OCI-LY7 (cell line): ENCODE data around the gene ADAMTSL2. TPM values are rescaled to one million over a fixed set of nuclear protein-coding genes. Genes with fewer than 3 reads are reported as not detected.

ENCODE experiments used
- BruUV-seq: library from RNA; stranded (reverse); fragments of 400-500 nt; replicated peaks from 2 replicates; lab custom pipeline; 2021; lab: Mats Ljungman, UMichigan
- CTCF ChIA-PET: fragments of 300-600 bp; sonication (Branson Sonifier 250); formaldehyde crosslinking; loops from one replicate; lab custom pipeline; 2022; ENCODE audit warnings: antibody characterized with exemption; ENCODE audit not compliant: unreplicated experiment; lab: Charles Lee
- POLR2A ChIA-PET: fragments of 300-600 bp; sonication (Branson Sonifier 250); formaldehyde crosslinking; loops from one replicate; lab custom pipeline; 2022; ENCODE audit warnings: antibody characterized with exemption; lab: Charles Lee
- DNase-seq: peaks from one replicate; pipeline ENCODE4 v3.0.0-alpha.2; 2015; ENCODE audit warnings: low spot score
- H2AFZ ChIP-seq: fragments of 200-600 bp; sonication (generic), shearing (Covaris generic); 2 replicates; pipeline ENCODE4 v1.6.1; 2014; ENCODE audit warnings: mild to moderate bottlenecking, antibody characterized with exemption, low read length, moderate library complexity
- H3K27ac ChIP-seq: fragments of 200-600 bp; sonication (generic); 2 replicates; pipeline ENCODE4 v1.5.1; 2014; ENCODE audit warnings: mixed run types, low read depth, mild to moderate bottlenecking, moderate library complexity, low read length, inconsistent platforms; ENCODE audit not compliant: poor library complexity, severe bottlenecking
- H3K36me3 ChIP-seq: fragments of 200-600 bp; sonication (generic); 2 replicates; pipeline ENCODE4 v1.6.1; 2014; ENCODE audit warnings: mild to moderate bottlenecking, antibody characterized with exemption, low read length, moderate library complexity, mixed read lengths; ENCODE audit not compliant: insufficient read depth
- H3K4me1 ChIP-seq: fragments of 200-600 bp; sonication (generic); 2 replicates; pipeline ENCODE4 v1.5.1; 2014; ENCODE audit warnings: mild to moderate bottlenecking, low read length; ENCODE audit not compliant: insufficient read depth, poor library complexity, severe bottlenecking
- H3K4me2 ChIP-seq: fragments of 200-600 bp; sonication (generic); 2 replicates; pipeline ENCODE4 v1.6.1; 2014; ENCODE audit warnings: mild to moderate bottlenecking, low read length
- H3K4me3 ChIP-seq: fragments of 200-600 bp; sonication (generic); 2 replicates; pipeline ENCODE4 v1.5.1; 2014; ENCODE audit warnings: mild to moderate bottlenecking, low read depth, low read length; ENCODE audit not compliant: poor library complexity, severe bottlenecking
- H3K79me2 ChIP-seq: fragments of 200-600 bp; sonication (generic); 2 replicates; pipeline ENCODE4 v1.6.1; 2016; ENCODE audit warnings: low read depth, mild to moderate bottlenecking, low read length, moderate library complexity, mixed read lengths; ENCODE audit not compliant: insufficient read depth
- H3K9me2 ChIP-seq: fragments of 200-600 bp; sonication (generic); 2 replicates; pipeline ENCODE4 v1.6.1; 2016; ENCODE audit warnings: mild to moderate bottlenecking, low read length, mixed read lengths; ENCODE audit not compliant: insufficient read depth
- H3K9me3 ChIP-seq: fragments of 200-600 bp; sonication (generic); 2 replicates; pipeline ENCODE4 v1.6.1; 2014; ENCODE audit warnings: mild to moderate bottlenecking, mixed run types, low read length, mixed read lengths
- H4K20me1 ChIP-seq: fragments of 200-600 bp; sonication (generic); 2 replicates; pipeline ENCODE4 v1.6.1; 2014; ENCODE audit warnings: mild to moderate bottlenecking, antibody characterized with exemption, low read length, moderate library complexity, mixed read lengths; ENCODE audit not compliant: insufficient read depth
- EZH2phosphoT487 ChIP-seq: fragments of 200-600 bp; sonication (generic); IDR thresholded peaks from 2 replicates; pipeline ENCODE4 v1.6.1; 2018; ENCODE audit warnings: low read depth, borderline replicate concordance, mild to moderate bottlenecking, mixed run types, antibody characterized with exemption, low read length, moderate library complexity, mixed read lengths
- intact Hi-C: fragments of 100-400 bp; cut with micrococcal nuclease; formaldehyde crosslinking; loops from one replicate; pipeline ENCODE4 v1.10.0; 2022; ENCODE audit not compliant: unreplicated experiment
- total RNA-seq, 2 experiments: library from RNA; depleted of rRNA in 1 of 2; stranded (reverse); fragments of >200 nt in 1 of 2; shearing (Covaris generic) in 1 of 2; gene quantifications; 2 replicates each; pipeline ENCODE4 v1.2.3, GENCODE V29; 2014 to 2022
- TF ChIP-seq, protein P1 (sequence below): fragments of 200-600 bp; sonication (generic); conservative IDR thresholded peaks from 2 replicates; pipeline ENCODE4 v1.5.1; 2014; ENCODE audit warnings: mild to moderate bottlenecking, antibody characterized with exemption, low read length, moderate library complexity, mixed read lengths

Gene ADAMTSL2
- total RNA-seq, 2 experiments from 2014 or later: 0.88 TPM; not detected in 1

DNA sequence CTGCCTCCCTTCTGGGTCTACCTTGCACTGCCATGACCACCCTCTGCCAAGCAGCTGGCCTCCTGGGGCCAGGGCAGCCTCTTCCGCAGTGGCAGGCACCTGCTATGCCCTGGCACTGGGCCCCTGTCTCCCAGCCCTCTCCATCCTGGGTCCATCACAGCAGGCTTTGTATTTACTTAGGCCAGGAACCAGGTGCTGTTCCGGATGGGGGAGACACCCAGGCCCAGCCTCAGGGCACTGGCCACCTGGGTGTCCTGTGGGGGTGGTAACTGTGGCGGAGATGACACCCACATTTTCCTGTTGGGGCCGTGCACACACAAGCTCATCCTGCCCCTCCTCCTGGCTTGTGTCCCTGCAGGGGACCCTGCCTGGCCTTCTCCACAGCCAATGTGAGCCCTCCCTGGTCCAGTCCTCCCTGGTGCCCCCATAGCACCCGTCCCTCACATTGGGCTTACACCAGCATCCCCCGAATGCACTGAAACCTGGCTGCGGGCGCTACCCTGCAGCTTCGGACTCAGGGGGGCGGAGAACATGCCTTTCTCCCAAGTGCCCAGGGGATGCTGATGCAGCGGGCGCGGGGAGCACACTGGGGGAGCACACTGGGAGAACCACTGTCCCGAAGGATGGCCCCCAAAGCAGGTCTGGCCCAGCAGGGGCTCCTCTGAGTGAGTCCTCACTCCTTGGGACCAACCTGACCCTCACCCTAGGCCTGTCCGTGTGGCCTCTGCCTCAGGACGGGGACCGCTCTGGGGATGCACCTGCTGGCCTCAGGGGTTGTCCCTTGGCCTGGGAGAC is 56.8 kb downstream of the ADAMTSL2 start:
- POLR2A ChIA-PET: no interaction called here
- BruUV-seq: no TSS peak
- Histone ChIP-seq H4K20me1 (no peaks in the 10 kb centered on the region), H3K27ac (no peak overlapping the region), H3K9me3 (peaks cover 5% of the 10 kb centered on the region; the same call in 1 of the 2 replicates), H3K9me2 (no peaks in the 10 kb centered on the region), H3K79me2 (no peaks in the 10 kb centered on the region), H3K4me1 (peaks cover 10% of the 10 kb centered on the region), H3K36me3 (no peaks in the 10 kb centered on the region), H2AFZ (no peak overlapping the region), H3K4me3 (no peak overlapping the region), H3K4me2 (no peak overlapping the region)
- no peak for DNase-seq
- CTCF ChIA-PET: no interaction called here
- no peak for TF ChIP-seq EZH2phosphoT487
- TF ChIP-seq, protein P1, sequence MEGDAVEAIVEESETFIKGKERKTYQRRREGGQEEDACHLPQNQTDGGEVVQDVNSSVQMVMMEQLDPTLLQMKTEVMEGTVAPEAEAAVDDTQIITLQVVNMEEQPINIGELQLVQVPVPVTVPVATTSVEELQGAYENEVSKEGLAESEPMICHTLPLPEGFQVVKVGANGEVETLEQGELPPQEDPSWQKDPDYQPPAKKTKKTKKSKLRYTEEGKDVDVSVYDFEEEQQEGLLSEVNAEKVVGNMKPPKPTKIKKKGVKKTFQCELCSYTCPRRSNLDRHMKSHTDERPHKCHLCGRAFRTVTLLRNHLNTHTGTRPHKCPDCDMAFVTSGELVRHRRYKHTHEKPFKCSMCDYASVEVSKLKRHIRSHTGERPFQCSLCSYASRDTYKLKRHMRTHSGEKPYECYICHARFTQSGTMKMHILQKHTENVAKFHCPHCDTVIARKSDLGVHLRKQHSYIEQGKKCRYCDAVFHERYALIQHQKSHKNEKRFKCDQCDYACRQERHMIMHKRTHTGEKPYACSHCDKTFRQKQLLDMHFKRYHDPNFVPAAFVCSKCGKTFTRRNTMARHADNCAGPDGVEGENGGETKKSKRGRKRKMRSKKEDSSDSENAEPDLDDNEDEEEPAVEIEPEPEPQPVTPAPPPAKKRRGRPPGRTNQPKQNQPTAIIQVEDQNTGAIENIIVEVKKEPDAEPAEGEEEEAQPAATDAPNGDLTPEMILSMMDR: no peak
- intact Hi-C loops: no loop called here

DNA sequence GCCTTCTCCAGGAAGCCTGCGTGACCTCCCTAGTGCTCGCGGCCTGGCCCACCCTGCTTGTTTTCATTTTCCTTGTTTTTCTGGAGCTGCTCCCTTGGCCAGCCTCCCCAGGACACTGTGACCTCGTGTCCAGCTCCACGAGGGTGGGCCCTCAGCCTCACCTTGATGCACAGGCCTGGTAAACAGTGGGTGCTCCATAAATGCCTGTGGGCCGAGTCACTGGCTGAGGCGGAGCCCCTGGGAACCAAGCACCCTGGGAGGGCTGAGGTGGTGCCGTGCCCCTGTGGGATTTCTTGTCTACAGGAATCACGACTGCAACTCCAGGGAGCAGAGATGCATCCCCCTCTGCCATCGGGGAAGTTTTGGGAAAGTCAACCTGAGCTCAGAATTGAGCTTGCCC is 57.5 kb downstream of the ADAMTSL2 start:
- H4K20me1 ChIP-seq: no peaks in the 10 kb centered on the region
- CTCF ChIA-PET: no interaction called here
- peaks cover 3% of the 10 kb centered on the region for H3K4me1 ChIP-seq
- no peak for TF ChIP-seq EZH2phosphoT487
- TF ChIP-seq, protein P1: no peak
- intact Hi-C loops: no loop called here
- POLR2A ChIA-PET: no interaction called here
- no peak for DNase-seq
- H2AFZ ChIP-seq: no peak overlapping the region
- H3K4me2 ChIP-seq: no peak overlapping the region
- no peak overlapping the region for H3K27ac ChIP-seq
- no peaks in the 10 kb centered on the region for H3K36me3 ChIP-seq
- no peaks in the 10 kb centered on the region for H3K9me2 ChIP-seq
- peaks cover 11% of the 10 kb centered on the region for H3K9me3 ChIP-seq
- H3K4me3 ChIP-seq: no peak overlapping the region
- BruUV-seq: no TSS peak
- no peaks in the 10 kb centered on the region for H3K79me2 ChIP-seq

DNA sequence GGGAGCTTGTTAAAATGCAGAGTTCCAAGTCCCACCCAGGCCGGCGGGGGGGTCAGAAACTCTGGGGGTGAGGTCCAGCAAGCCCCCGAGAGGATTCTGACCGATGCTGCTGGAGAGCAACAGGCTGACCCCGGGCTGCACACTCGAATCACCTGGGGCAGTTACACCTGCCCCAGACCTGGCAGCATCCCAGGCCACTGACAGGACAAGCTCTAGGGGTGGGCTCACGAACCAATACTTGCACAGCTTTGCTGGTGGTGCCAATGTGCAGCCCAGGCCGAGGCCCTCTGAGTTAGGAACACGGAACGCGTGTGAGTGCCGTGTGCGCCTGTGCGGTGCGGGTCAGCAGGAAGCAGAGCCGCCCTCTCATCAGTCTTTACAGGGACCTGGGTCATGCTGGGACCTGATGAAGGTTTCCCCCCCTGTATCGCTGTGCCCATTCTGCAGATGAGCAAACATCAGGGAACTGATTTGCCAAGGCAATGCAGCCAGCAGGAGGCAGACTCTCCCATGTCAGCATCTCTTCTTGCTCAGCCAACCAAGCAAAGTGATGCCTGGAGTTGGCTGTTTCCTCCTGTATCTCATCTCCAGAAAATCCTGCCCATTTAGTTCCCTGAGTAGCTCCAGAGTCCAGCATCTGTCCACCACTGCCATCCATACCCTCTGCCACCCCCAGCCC is 58.4 kb downstream of the ADAMTSL2 start:
- intact Hi-C loops: no loop called here
- no peak overlapping the region for H3K4me3 ChIP-seq
- no peak overlapping the region for H3K27ac ChIP-seq
- H3K9me2 ChIP-seq: no peaks in the 10 kb centered on the region
- no peak overlapping the region for H3K4me2 ChIP-seq
- H3K9me3 ChIP-seq: peaks cover 19% of the 10 kb centered on the region
- ChIA-PET POLR2A (no interaction called here), CTCF (no interaction called here)
- H3K4me1 ChIP-seq: no peaks in the 10 kb centered on the region
- H2AFZ ChIP-seq: no peak overlapping the region
- BruUV-seq: no TSS peak
- DNase-seq: peak; percentile 39
- H4K20me1 ChIP-seq: no peaks in the 10 kb centered on the region
- H3K79me2 ChIP-seq: no peaks in the 10 kb centered on the region
- H3K36me3 ChIP-seq: no peaks in the 10 kb centered on the region
- TF ChIP-seq, protein P1: peak; percentile 72
- no peak for TF ChIP-seq EZH2phosphoT487
